HG02938 (cell line): ENCODE data around the gene RGS5.

Source experiments
- ATAC-seq: cut with Tn5 transposase; IDR thresholded peaks from one replicate; pipeline ENCODE4 v1.9.1; 2021; ENCODE audit warnings: mild to moderate bottlenecking, moderate library complexity; ENCODE audit not compliant: unreplicated experiment

RGS5 gene

DNA sequence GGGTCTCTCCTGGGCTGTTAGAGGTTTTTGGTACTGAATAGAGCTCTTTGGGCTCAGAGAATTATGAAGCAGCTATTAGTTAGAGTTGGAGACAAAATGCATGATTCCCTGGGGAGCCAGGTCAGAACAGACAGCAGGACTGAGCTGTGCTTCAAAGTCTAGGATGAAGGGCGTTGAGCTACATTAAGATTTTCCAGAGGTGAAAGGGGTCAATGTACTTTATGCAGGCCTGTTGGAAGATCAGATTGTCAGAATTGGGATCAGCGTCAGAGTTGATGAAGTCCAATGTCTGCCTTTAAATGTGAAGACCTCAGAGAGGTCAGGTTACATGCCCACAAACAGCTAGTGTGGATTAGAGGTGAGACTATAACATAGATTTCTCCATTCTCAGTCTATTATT lies 53.8 kb downstream of the RGS5 start:
- ATAC-seq: no peak

GRCh38 chr1:163147019-163147418 lies 55.7 kb downstream of the RGS5 start:
- ATAC-seq: no peak

GRCh38 chr1:163145435-163145834 lies 57.3 kb downstream of the RGS5 start:
- ATAC-seq: no peak

DNA sequence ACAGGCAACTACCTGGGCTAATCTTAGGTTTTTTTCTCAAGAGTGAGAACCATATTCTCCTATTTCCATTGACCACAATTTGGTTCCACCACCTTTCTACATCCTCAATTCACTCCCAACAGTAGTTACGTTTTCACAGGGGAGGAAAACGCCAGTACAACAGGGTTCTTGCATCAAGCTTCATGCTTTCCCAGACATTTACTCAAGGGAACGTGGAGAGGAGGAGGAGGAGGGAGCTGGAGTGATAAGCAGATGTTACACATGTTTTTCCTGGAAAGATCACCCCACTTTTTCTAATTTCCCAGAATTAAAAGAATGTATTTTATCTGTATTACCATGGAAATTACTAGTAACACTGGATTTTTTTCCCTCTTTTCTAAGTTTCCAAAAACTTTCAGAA lies 58.3 kb downstream of the RGS5 start:
- ATAC-seq: no peak

GRCh38 chr1:163142152-163142551 lies 60.6 kb downstream of the RGS5 start:
- ATAC-seq: no peak

GRCh38 chr1:163141556-163141955 lies 61.2 kb downstream of the RGS5 start:
- no peak for ATAC-seq

DNA sequence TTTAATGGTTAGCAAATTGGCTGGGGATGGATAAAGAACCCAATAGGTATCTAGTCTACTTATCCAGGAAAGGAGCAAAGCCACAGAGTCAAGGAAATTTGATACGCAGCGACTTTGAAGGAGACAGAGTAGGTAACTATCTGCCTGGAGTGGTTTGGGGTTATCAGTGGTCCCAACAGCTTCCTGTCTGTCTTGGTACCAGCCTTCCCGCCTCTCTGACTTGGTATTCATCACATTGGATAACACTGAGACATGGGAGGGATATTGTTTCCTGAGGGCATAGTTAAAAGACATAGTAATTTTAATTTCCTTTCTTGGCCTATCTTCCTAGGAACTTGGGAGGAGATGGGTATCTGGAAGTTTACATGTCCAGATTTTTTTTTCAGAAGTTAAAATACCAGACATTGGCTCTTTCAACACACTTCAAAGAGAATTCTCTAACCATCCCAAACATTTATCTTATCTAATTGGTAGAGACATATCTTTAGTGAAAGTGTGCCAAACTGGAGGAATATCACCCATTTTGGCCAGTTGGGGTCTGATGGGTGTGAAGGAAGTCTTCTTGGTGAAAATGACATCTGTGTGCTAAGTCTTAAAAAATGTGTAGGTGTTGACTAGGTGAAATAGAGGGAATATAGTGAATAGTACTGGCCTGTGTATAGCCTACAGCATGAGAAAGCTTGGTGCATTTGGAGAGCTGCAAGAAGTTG lies 65.0 kb downstream of the RGS5 start:
- ATAC-seq: no peak

DNA sequence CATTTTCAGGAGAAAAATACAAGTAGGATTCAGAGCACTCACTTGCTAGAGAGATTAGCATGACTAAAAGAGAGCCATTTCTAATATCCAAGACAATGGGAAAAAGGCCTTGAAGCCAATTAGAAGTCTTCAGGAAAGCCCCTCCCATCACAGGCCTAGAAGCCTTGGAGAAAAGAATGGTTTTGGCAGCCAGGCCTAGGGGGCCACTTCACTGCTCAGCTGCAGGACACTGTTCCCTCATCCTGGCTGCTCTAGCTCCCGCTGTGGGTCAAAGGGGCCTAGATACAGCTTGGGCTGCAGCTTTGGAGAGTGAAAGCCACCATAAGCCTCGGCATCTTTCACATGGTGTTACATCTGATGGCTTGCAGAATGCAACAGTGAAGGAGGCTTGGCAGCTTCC lies 70.7 kb downstream of the RGS5 start:
- no peak for ATAC-seq

DNA sequence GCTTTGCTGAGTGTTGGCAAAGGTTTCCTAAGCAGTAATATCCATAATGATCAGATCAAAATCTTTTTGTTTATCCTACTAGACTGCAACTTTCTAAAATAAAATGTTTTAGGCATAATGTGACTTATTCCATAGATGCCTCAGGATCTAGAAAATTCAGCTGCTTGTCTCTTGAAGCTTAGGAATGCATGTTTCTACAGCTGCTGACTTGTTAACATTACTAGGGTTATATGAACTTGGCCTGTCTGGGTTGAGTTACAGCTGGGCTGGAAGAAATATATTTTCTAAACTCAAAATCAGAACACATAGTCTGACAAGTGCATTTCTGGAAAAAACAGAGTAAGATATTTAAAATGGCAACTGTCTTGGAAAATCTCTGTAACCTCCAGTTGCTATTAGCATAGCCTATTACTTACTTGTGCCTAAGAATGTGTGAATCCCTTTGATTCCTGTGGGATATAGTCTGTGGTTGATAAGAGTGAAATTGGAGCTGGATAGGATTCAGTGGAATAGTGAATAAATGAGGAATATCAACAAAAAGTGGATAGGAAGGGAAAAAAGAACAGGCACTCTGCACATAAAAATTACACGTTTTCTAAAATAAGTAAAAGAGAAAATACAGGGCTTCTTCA lies 72.4 kb downstream of the RGS5 start:
- ATAC-seq: no peak

GRCh38 chr1:163128282-163128681 lies 74.4 kb downstream of the RGS5 start:
- ATAC-seq: no peak

DNA sequence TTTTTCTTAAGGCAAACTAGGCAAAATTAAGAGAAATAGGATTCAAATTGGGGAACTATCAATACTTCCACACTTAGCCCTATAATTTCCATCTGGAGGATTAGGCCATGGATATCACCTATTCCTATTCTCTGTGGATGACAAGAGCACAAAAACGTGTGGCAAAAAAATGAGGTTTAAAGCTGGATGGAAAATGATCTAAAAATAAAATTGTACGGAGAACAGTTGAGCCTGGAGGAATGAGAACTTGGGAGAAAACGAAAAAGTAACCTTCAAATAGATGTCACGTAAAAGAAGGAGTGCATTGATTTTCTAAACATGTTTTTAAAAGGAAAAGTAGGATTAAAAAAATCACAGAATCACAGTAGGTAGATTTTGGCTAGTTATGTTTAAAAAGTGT lies 77.9 kb downstream of the RGS5 start:
- no peak for ATAC-seq

DNA sequence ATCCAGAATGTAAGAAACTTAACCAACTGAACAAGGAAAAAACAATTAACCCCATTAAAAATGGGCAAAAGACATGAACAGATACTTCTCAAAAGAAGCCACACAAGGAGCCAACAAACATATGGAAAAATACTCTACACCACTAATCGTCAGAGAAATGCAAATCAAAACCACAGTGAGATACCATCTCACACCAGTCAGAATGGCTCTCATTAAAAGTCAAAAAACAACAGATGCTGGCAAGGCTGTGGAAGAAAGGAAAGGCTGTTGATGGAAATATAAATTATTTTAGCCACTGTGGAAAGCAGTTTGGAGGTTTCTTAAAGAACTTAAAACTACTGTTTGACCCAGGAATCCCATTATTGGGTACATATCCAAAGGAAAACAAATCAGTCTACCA lies 82.3 kb downstream of the RGS5 start:
- no peak for ATAC-seq

DNA sequence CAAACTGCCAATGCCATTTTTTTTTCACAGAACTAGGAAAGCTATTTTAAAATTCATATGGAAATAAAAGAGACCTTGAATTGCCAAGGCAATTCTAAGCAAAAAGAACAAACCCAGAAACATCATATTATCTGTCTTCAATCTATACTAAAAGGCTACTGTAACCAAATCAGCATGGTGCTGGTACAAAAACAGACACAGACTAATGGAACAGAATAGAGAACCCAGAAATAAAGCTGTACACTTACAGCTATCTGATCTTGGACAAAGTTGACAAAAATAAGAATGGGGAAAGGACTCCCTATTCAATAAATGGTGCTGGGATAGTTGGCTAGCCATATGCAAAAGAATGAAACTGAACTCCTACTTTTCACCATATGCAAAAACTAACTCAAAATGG lies 83.0 kb downstream of the RGS5 start:
- no peak for ATAC-seq

DNA sequence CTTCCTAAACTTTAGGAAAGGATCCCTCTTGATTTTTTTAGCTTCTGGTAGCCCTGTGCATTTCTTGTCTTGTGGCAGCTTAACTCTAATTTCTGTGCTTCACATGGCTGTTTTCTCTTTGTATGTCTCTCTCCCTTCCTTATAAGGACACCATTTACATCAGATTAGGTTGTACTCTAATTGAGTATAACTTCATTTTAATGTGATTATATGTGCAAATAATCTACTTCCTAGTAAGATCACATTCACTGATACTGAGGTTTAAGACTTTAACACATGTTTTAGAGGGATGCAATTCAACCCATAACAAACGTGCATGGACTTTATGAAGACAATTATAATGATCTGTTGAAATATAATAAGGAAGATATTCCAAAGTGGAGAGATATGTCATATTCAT lies 86.8 kb downstream of the RGS5 start:
- no peak for ATAC-seq

GRCh38 chr1:163107655-163108054 lies 95.1 kb downstream of the RGS5 start:
- ATAC-seq: no peak

DNA sequence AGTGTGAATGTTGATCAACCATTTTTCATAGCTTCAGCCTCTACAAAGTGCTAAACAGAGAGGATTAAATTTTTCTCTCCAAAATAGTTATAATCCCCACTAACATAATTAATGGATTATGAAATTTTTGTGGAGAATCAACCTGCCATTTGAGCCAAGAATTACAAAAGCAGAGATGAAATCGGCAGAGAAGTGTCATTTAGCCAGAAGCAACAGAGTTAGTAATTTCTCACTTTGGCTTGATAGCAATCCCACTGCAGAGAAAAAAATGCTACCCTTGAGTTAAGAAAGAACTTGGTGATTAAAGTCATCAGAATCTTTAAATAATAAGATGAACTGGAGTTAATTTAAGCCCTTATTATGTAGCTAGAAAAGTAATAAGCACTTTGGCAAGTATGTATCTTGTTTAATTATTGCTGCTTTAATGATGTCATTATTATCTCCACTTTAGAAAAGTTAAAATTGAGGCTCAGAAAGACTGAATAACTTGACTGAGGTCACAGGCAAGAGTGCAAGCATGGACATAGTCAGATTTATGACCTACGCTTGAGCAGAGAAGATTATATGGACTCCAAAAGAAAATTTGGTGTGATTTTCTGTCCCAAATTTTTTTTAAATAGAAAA lies 96.2 kb downstream of the RGS5 start:
- no peak for ATAC-seq

DNA sequence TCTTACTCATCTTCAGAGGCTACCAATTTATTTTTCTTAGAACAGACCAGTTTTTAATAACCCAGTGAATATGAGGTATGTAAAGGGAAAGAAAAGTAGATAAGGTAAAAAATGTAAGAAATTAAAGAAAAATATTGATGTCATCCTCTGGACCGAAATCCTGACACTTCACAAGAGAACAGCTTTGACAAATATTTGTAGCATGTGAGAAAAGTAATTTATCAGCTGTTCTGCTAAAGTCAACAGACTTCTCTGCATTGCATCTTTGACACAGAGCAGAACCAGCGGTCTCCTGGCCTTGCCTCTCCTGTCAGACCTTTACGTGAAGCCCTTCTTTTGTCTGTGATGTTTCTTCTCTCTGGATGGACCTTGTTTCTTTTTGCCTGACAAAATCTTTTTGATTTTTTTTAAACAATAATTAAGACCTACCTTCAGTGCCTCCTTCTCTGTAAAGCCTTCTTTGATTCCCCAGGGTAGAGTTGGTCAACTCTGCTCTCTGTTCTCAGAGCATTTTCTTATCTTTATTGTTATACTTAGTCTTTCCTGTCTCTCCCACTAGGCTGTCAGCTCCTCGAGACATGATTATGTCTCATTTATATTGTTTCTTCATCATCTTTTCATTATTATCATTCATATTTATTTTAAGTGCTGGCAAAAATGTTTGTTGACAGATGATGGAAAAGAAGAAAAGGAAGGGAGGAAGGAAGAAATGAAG lies 98.2 kb downstream of the RGS5 start:
- no peak for ATAC-seq

GRCh38 chr1:163102590-163102989 lies 100.1 kb downstream of the RGS5 start:
- ATAC-seq: no peak

- ATAC-seq: no peak
Observed at GRCh38 chr1:163095213-163095612, 107.5 kb downstream of the RGS5 start.

- no peak for ATAC-seq
Observed at GRCh38 chr1:163094589-163094988, 108.1 kb downstream of the RGS5 start.

DNA sequence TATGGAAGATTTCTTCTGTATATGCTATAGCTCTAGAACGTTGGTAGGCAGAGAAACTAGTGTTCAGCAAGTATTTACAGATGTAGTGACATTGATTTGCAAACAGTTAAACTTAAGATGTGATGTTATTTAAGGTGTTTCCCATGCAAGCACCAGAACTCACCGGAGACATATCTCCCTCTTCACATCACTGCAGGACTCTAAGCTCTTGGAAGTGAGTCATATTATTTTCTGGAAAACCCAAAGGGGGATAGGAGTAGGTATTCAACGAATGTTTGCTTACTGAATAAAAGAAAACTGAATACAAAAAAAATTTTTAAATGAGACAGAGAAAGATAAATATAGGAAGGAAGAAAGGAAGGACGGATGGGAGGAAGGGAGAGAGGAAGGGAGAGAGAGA lies 108.5 kb downstream of the RGS5 start:
- ATAC-seq: no peak

DNA sequence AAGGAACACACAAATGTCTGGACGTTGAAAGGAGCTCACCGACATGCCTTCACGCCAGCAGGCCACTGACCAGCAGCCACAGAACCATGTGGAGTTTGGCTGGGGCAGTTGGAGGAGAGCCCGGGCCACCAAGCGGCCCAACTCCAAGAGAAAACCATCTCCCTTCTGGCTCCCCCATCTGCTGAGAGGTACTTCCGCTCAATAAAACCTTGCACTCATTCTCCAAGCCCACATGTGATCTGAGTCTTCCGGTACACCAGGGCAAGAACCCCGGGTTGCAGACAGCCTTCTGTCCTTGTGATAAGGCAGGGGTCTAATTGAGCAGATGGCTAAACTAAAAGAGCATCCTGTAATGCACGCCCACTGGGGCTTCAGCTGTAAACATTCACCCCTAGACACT lies 109.1 kb downstream of the RGS5 start:
- ATAC-seq: no peak
